DND-41 (cell line): Measurements from ENCODE around the gene SLC25A28.

Source experiments
- CTCF ChIP-seq: IDR thresholded peaks from 2 replicates; pipeline ENCODE4 v1.5.1; 2012; ENCODE audit warnings: borderline replicate concordance, low read length, moderate library complexity, mild to moderate bottlenecking; ENCODE audit not compliant: poor library complexity, severe bottlenecking; ENCODE audit errors: extremely low read depth
- EZH2 ChIP-seq: IDR thresholded peaks from 3 replicates; pipeline ENCODE4 v1.6.1; 2012; ENCODE audit warnings: borderline replicate concordance, low read depth, mild to moderate bottlenecking, moderate library complexity, low read length, inconsistent platforms; ENCODE audit not compliant: severe bottlenecking

- no peak for TF ChIP-seq EZH2
- TF ChIP-seq CTCF: no peak
These were observed 36.6 kb downstream of the SLC25A28 start for GRCh38 chr10:99583687-99584086.
